ENCODE data around the gene CNTNAP5. TPM values are rescaled to one million over a fixed set of nuclear protein-coding genes. Genes with fewer than 3 reads are reported as not detected.
A peak's percentile ranks its signal among the peaks of the same experiment; 100 is the strongest.

The CNTNAP5 gene
- total RNA-seq, 1 experiment from 2014 or later: 0.48 TPM

DNA sequence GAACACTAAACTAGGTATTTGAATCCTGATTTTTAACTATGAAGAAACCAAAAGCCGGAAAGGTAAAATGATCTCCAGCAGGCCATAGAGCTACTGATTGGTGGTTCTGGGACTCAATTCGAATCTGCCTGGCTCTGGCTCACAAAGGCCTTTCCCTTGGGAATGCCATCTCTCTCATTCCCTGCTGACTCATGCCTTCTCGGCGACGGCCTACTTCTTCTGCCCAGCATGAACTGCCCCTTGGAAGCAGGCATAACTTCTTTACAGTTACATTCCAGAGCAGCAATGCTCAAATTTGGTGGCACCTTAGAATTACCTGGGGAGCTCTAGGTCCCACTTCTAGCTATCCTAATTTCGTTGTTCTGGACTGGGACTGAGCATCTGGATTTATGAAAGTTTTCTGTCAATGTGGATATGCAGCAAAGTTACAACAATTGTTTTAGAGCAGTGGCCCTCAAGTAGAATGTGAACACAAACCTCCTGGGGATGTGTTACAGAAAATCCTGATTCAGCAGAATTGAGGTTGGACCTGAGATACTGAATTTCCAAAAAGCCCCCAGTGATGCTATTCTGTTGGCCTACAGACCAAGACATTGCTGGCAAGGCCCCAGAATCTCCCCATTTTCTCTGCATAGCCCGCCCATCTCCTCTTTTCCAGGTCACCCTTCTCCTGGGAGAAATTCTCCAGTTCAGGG lies 261.1 kb downstream of the CNTNAP5 start:
- DNase-seq: peak; percentile 39
- Histone ChIP-seq H4K91ac (ENCODE audit: insufficient read length, low read depth, low read length) (no peak overlapping the region), H3K56ac (ENCODE audit: insufficient read length, low read depth, low read length) (no peak overlapping the region), H2BK15ac (ENCODE audit: low read depth, low read length) (no peak overlapping the region), H3K27ac (ENCODE audit: insufficient read length, low read depth, low read length) (no peak overlapping the region), H3K23me2 (ENCODE audit: insufficient read length, low read depth, low read length, poor library complexity, severe bottlenecking) (no peaks in the 10 kb centered on the region), H4K5ac (ENCODE audit: insufficient read length, low read depth, low read length) (no peak overlapping the region), H3K4ac (ENCODE audit: low read depth, low read length) (no peak overlapping the region), H3K4me1 (ENCODE audit: insufficient read depth, low read length) (no peaks in the 10 kb centered on the region), H3K18ac (ENCODE audit: insufficient read length, low read depth, low read length) (no peak overlapping the region), H3K27me3 (ENCODE audit: insufficient read depth, low read length) (no peaks in the 10 kb centered on the region), H3K79me2 (ENCODE audit: insufficient read depth, low read length) (no peaks in the 10 kb centered on the region), H3T11ph (ENCODE audit: low read length) (no peak overlapping the region), H3K9me3 (ENCODE audit: control insufficient read depth, low read depth, low read length) (no peaks in the 10 kb centered on the region), H2AFZ (ENCODE audit: low read length) (no peak overlapping the region), H4K8ac (replicated peaks; ENCODE audit: insufficient read length, low read depth, low read length) (no peak overlapping the region), H2BK20ac (ENCODE audit: low read depth, low read length, poor library complexity, severe bottlenecking) (no peak overlapping the region), H3K9ac (ENCODE audit: extremely low read depth, insufficient read length, low read length) (no peak overlapping the region), H2AK5ac (ENCODE audit: insufficient read length, low read length) (no peak overlapping the region), H2BK120ac (ENCODE audit: low read depth, low read length, poor library complexity, severe bottlenecking) (no peak overlapping the region), H3K14ac (ENCODE audit: insufficient read depth, low read length) (no peak overlapping the region), H4K20me1 (ENCODE audit: control insufficient read depth, insufficient read depth, insufficient read length) (no peaks in the 10 kb centered on the region), H3K23ac (ENCODE audit: insufficient read length, low read depth, low read length) (no peak overlapping the region), H3K79me1 (ENCODE audit: insufficient read depth, low read depth, low read length, poor library complexity, severe bottlenecking) (no peaks in the 10 kb centered on the region), H3K4me2 (ENCODE audit: insufficient read depth, insufficient read length, low read length) (no peak overlapping the region), H2BK12ac (ENCODE audit: insufficient read length, low read depth, low read length) (no peak overlapping the region), H2BK5ac (ENCODE audit: insufficient read length, low read length) (no peak overlapping the region)
- TF ChIP-seq, protein P1, sequence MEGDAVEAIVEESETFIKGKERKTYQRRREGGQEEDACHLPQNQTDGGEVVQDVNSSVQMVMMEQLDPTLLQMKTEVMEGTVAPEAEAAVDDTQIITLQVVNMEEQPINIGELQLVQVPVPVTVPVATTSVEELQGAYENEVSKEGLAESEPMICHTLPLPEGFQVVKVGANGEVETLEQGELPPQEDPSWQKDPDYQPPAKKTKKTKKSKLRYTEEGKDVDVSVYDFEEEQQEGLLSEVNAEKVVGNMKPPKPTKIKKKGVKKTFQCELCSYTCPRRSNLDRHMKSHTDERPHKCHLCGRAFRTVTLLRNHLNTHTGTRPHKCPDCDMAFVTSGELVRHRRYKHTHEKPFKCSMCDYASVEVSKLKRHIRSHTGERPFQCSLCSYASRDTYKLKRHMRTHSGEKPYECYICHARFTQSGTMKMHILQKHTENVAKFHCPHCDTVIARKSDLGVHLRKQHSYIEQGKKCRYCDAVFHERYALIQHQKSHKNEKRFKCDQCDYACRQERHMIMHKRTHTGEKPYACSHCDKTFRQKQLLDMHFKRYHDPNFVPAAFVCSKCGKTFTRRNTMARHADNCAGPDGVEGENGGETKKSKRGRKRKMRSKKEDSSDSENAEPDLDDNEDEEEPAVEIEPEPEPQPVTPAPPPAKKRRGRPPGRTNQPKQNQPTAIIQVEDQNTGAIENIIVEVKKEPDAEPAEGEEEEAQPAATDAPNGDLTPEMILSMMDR (conservative IDR thresholded peaks at IDR 0.05): no peak
- no CpG with 5 or more reads among the region's 7 CpGs for WGBS (ENCODE audit: extremely low coverage, insufficient read length, low lambda C conversion rate)
- Mint-ChIP-seq H3K27ac (peak overlapping the region in 1 of 3 experiments; percentile 18; a peak in 1 of 7 replicates), H3K9me3 (peaks cover 0 to 2% of the 10 kb centered on the region in 2 experiments; a peak in 2 of 5 replicates), H3K36me3 (ENCODE audit: insufficient read depth in 1 of 3, low read depth in 3 of 3) (peaks cover 0 to 2% (median 0%) of the 10 kb centered on the region in 3 experiments; a peak in 3 of 7 replicates), H3K27me3 (ENCODE audit: low read depth) (no peaks in the 10 kb centered on the region; the same call in 1 of the 2 replicates), H3K4me3 (no peak overlapping the region), H3K4me1 (peaks cover 9 to 10% of the 10 kb centered on the region in 2 experiments)
